KG1 (cell line): ENCODE measurements around the gene ATP6V1B1.
"Not testable (repeated sequence)": the region's sequence is repeated elsewhere in the genome, so short reads cannot be mapped to it uniquely, and the experiment has no call there.

Experiments
- DNase-seq: peaks from one replicate; lab custom pipeline; 2025; lab: John Stamatoyannopoulos, UW

Gene ATP6V1B1

GRCh38 chr2:71011786-71012185 is 76.1 kb downstream of the ATP6V1B1 start:
- not testable (repeated sequence) for DNase-seq
